Activated naive CD8-positive, alpha-beta T cell treated with anti-CD3 and anti-CD28 coated beads, Interleukin-2, amount 50 U/mL, for 24 hours (primary cell): Measurements from ENCODE around the gene CXXC4.

ENCODE experiments used
- ATAC-seq: fragments of 150-1000 bp; cut with Tn5 transposase; one replicate; pipeline ENCODE4 v1.10.0; 2021
- DNase-seq: peaks from one replicate; pipeline ENCODE4 v3.0.0; 2021
- H3K27ac Mint-ChIP-seq: one replicate; pipeline ENCODE4 v1.8.0; 2021; ENCODE audit warnings: mild to moderate bottlenecking, mixed read lengths
- H3K27me3 Mint-ChIP-seq: one replicate; pipeline ENCODE4 v1.8.0; 2021; ENCODE audit warnings: mixed read lengths
- H3K36me3 Mint-ChIP-seq: one replicate; pipeline ENCODE4 v1.8.0; 2021; ENCODE audit warnings: low read depth, mixed read lengths
- H3K4me1 Mint-ChIP-seq: one replicate; pipeline ENCODE4 v1.8.0; 2021; ENCODE audit warnings: mixed read lengths
- H3K4me3 Mint-ChIP-seq: one replicate; pipeline ENCODE4 v1.8.0; 2021; ENCODE audit warnings: mild to moderate bottlenecking, moderate library complexity, mixed read lengths
- H3K9me3 Mint-ChIP-seq: one replicate; pipeline ENCODE4 v1.8.0; 2021; ENCODE audit warnings: mixed read lengths

The CXXC4 gene

GRCh38 chr4:104465619-104466018 is 29.1 kb downstream of the CXXC4 start:
- no peak for DNase-seq
- H3K27ac Mint-ChIP-seq = no peak overlapping the region
- H3K4me1 Mint-ChIP-seq = no peaks in the 10 kb centered on the region
- H3K4me3 Mint-ChIP-seq = no peak overlapping the region
- no peak for ATAC-seq
- H3K27me3 Mint-ChIP-seq = peaks cover 6% of the 10 kb centered on the region
- no peaks in the 10 kb centered on the region for H3K36me3 Mint-ChIP-seq
- no peaks in the 10 kb centered on the region for H3K9me3 Mint-ChIP-seq

- Mint-ChIP-seq H3K4me1 (no peaks in the 10 kb centered on the region), H3K27me3 (peaks cover 6% of the 10 kb centered on the region), H3K36me3 (no peaks in the 10 kb centered on the region), H3K27ac (no peak overlapping the region), H3K9me3 (no peaks in the 10 kb centered on the region), H3K4me3 (no peak overlapping the region)
- ATAC-seq (no peak), DNase-seq (no peak)
Measured at GRCh38 chr4:104465201-104465600, 29.5 kb downstream of the CXXC4 start.

GRCh38 chr4:104462641-104463040 is 32.1 kb downstream of the CXXC4 start:
- no peak overlapping the region for H3K27ac Mint-ChIP-seq

GRCh38 chr4:104457308-104457981 is 37.2 kb downstream of the CXXC4 start:
- Mint-ChIP-seq H3K36me3 (no peaks in the 10 kb centered on the region), H3K27me3 (peaks cover 3% of the 10 kb centered on the region), H3K9me3 (no peaks in the 10 kb centered on the region), H3K4me1 (no peaks in the 10 kb centered on the region), H3K27ac (no peak overlapping the region), H3K4me3 (no peak overlapping the region)
- DNase-seq (no peak), ATAC-seq (no peak)

More at GRCh38 chr4:104462641-104463040, 32.1 kb downstream of the CXXC4 start:
- peaks cover 9% of the 10 kb centered on the region for H3K27me3 Mint-ChIP-seq
- ATAC-seq = no peak
- H3K9me3 Mint-ChIP-seq = no peaks in the 10 kb centered on the region
- no peak for DNase-seq
- no peak overlapping the region for H3K4me3 Mint-ChIP-seq
- H3K4me1 Mint-ChIP-seq = no peaks in the 10 kb centered on the region
- H3K36me3 Mint-ChIP-seq = no peaks in the 10 kb centered on the region

- Mint-ChIP-seq H3K27ac (no peak overlapping the region), H3K4me1 (no peaks in the 10 kb centered on the region), H3K27me3 (no peaks in the 10 kb centered on the region)
Measured at GRCh38 chr4:104451573-104451972, 43.1 kb downstream of the CXXC4 start.

GRCh38 chr4:104449537-104449936 is 45.2 kb downstream of the CXXC4 start:
- no peak overlapping the region for H3K27ac Mint-ChIP-seq
- H3K4me1 Mint-ChIP-seq = no peaks in the 10 kb centered on the region
- H3K27me3 Mint-ChIP-seq = no peaks in the 10 kb centered on the region
- H3K36me3 Mint-ChIP-seq = no peaks in the 10 kb centered on the region
- no peaks in the 10 kb centered on the region for H3K9me3 Mint-ChIP-seq
- ATAC-seq (no peak), DNase-seq (no peak)
- H3K4me3 Mint-ChIP-seq = no peak overlapping the region

More at GRCh38 chr4:104451573-104451972, 43.1 kb downstream of the CXXC4 start:
- DNase-seq (no peak), ATAC-seq (no peak)
- Mint-ChIP-seq H3K9me3 (no peaks in the 10 kb centered on the region), H3K36me3 (no peaks in the 10 kb centered on the region), H3K4me3 (no peak overlapping the region)

- no peak overlapping the region for H3K4me3 Mint-ChIP-seq
Measured at GRCh38 chr4:104447294-104447693, 47.4 kb downstream of the CXXC4 start.

GRCh38 chr4:104446431-104447278 is 48.0 kb downstream of the CXXC4 start:
- no peak overlapping the region for H3K4me3 Mint-ChIP-seq
- H3K36me3 Mint-ChIP-seq = no peaks in the 10 kb centered on the region
- no peak for ATAC-seq

More at GRCh38 chr4:104447294-104447693, 47.4 kb downstream of the CXXC4 start:
- Mint-ChIP-seq H3K9me3 (no peaks in the 10 kb centered on the region), H3K4me1 (no peaks in the 10 kb centered on the region), H3K27ac (no peak overlapping the region), H3K27me3 (no peaks in the 10 kb centered on the region), H3K36me3 (no peaks in the 10 kb centered on the region)
- ATAC-seq = no peak
- DNase-seq = no peak

GRCh38 chr4:104444685-104445084 is 50.0 kb downstream of the CXXC4 start:
- H3K27me3 Mint-ChIP-seq = no peaks in the 10 kb centered on the region
- no peak overlapping the region for H3K4me3 Mint-ChIP-seq
- no peaks in the 10 kb centered on the region for H3K4me1 Mint-ChIP-seq
- DNase-seq (no peak), ATAC-seq (no peak)
- H3K27ac Mint-ChIP-seq = no peak overlapping the region
- H3K36me3 Mint-ChIP-seq = no peaks in the 10 kb centered on the region
- H3K9me3 Mint-ChIP-seq = no peaks in the 10 kb centered on the region

More at GRCh38 chr4:104446431-104447278, 48.0 kb downstream of the CXXC4 start:
- no peaks in the 10 kb centered on the region for H3K4me1 Mint-ChIP-seq
- H3K27ac Mint-ChIP-seq = no peak overlapping the region
- no peak for DNase-seq
- no peaks in the 10 kb centered on the region for H3K9me3 Mint-ChIP-seq
- no peaks in the 10 kb centered on the region for H3K27me3 Mint-ChIP-seq

GRCh38 chr4:104436542-104436941 is 58.2 kb downstream of the CXXC4 start:
- Mint-ChIP-seq H3K27me3 (peaks cover 2% of the 10 kb centered on the region), H3K36me3 (no peaks in the 10 kb centered on the region), H3K9me3 (no peaks in the 10 kb centered on the region), H3K4me3 (no peak overlapping the region), H3K4me1 (no peaks in the 10 kb centered on the region), H3K27ac (no peak overlapping the region)
- ATAC-seq = no peak
- no peak for DNase-seq

- H3K27ac Mint-ChIP-seq = no peak overlapping the region
- peaks cover 13% of the 10 kb centered on the region for H3K9me3 Mint-ChIP-seq
- ATAC-seq (no peak), DNase-seq (no peak)
- no peaks in the 10 kb centered on the region for H3K4me1 Mint-ChIP-seq
- no peak overlapping the region for H3K4me3 Mint-ChIP-seq
- peaks cover 2% of the 10 kb centered on the region for H3K27me3 Mint-ChIP-seq
- H3K36me3 Mint-ChIP-seq = no peaks in the 10 kb centered on the region
Measured at GRCh38 chr4:104429150-104429741, 65.4 kb downstream of the CXXC4 start.

- H3K36me3 Mint-ChIP-seq = no peaks in the 10 kb centered on the region
- H3K27me3 Mint-ChIP-seq = no peaks in the 10 kb centered on the region
- peaks cover 13% of the 10 kb centered on the region for H3K9me3 Mint-ChIP-seq
- H3K4me3 Mint-ChIP-seq = no peak overlapping the region
- no peak for ATAC-seq
- no peaks in the 10 kb centered on the region for H3K4me1 Mint-ChIP-seq
- no peak overlapping the region for H3K27ac Mint-ChIP-seq
- DNase-seq = no peak
Measured at GRCh38 chr4:104425948-104426347, 68.7 kb downstream of the CXXC4 start.

GRCh38 chr4:104424989-104425388 is 69.7 kb downstream of the CXXC4 start:
- no peak for ATAC-seq
- no peak overlapping the region for H3K4me3 Mint-ChIP-seq
- H3K4me1 Mint-ChIP-seq = no peaks in the 10 kb centered on the region
- DNase-seq = no peak
- H3K27me3 Mint-ChIP-seq = no peaks in the 10 kb centered on the region
- H3K9me3 Mint-ChIP-seq = peaks cover 9% of the 10 kb centered on the region
- no peaks in the 10 kb centered on the region for H3K36me3 Mint-ChIP-seq
- H3K27ac Mint-ChIP-seq = no peak overlapping the region

- no peak for DNase-seq
- no peak overlapping the region for H3K4me3 Mint-ChIP-seq
- H3K9me3 Mint-ChIP-seq = peaks cover 9% of the 10 kb centered on the region
- ATAC-seq = no peak
- H3K27ac Mint-ChIP-seq = no peak overlapping the region
- no peaks in the 10 kb centered on the region for H3K36me3 Mint-ChIP-seq
- H3K27me3 Mint-ChIP-seq = no peaks in the 10 kb centered on the region
- no peaks in the 10 kb centered on the region for H3K4me1 Mint-ChIP-seq
Measured at GRCh38 chr4:104424475-104424941, 70.2 kb downstream of the CXXC4 start.

GRCh38 chr4:104421566-104421965 is 73.1 kb downstream of the CXXC4 start:
- Mint-ChIP-seq H3K4me3 (no peak overlapping the region), H3K4me1 (no peaks in the 10 kb centered on the region), H3K27ac (no peak overlapping the region), H3K9me3 (no peaks in the 10 kb centered on the region), H3K36me3 (no peaks in the 10 kb centered on the region), H3K27me3 (no peaks in the 10 kb centered on the region)
- ATAC-seq (no peak), DNase-seq (no peak)
